Right lobe of liver (tissue), 6 donors: ENCODE data around the gene BCL2L11. TPM values are rescaled to one million over a fixed set of nuclear protein-coding genes. Genes with fewer than 3 reads are reported as not detected.

Experiments used
- ATAC-seq, 4 donors: fragments of 200-7000 bp; cut with Tn5 transposase; one replicate each; pipeline ENCODE4 v1.9.1; 2020; ENCODE audit warnings: mild to moderate bottlenecking in 4 of 4, moderate library complexity in 4 of 4
- DNase-seq, 3 donors: peaks; one replicate each; pipeline ENCODE4 v3.0.0-alpha.2; 2020
- H3K27ac ChIP-seq, 3 donors: fragments of 200-600 bp; one replicate each; pipeline ENCODE4 v1.8.0; 2022
- H3K27me3 ChIP-seq, 2 donors: fragments of 200-600 bp; one replicate each; pipeline ENCODE4 v1.8.0; 2022
- H3K36me3 ChIP-seq, 4 donors: fragments of 200-600 bp; sonication (generic) in 1 of 4; one replicate each; pipeline versions ENCODE4 v1.5.1 to v1.8.0; 2017 to 2022; ENCODE audit warnings: control low read depth in 1 of 4
- H3K4me1 ChIP-seq, 4 donors: fragments of 200-600 bp; sonication (generic) in 1 of 4; one replicate each; pipeline versions ENCODE4 v1.5.1 to v1.8.0; 2017 to 2022; ENCODE audit warnings: control low read depth in 1 of 4
- H3K4me3 ChIP-seq, 3 donors: fragments of 200-600 bp; one replicate each; pipeline ENCODE4 v1.8.0; 2022
- H3K9me3 ChIP-seq, 4 donors: fragments of 200-600 bp; sonication (generic) in 1 of 4; one replicate each; pipeline versions ENCODE4 v1.5.1 to v1.8.0; 2017 to 2022; ENCODE audit warnings: control low read depth in 1 of 4
- POLR2A ChIP-seq: fragments of 450-650 bp; IDR thresholded peaks from one replicate; pipeline ENCODE4 v1.6.1; 2017; ENCODE audit warnings: antibody characterized with exemption, mild to moderate bottlenecking
- WGBS: methylation state at CpG from one replicate; pipeline ENCODE4 v1.1.6; 2018; ENCODE audit warnings: low coverage, low lambda C conversion rate; ENCODE audit not compliant: insufficient coverage; ENCODE audit errors: missing lambda C conversion rate; 5-methylcytosine and 5-hydroxymethylcytosine counted together
- intact Hi-C, 2 donors: fragments of 100-400 bp; cut with DNase I; formaldehyde crosslinking; loops; one replicate each; pipeline versions ENCODE4 v1.11.2 to v1.14.1; 2022
- total RNA-seq, 6 experiments: library from RNA; depleted of rRNA in 2 of 6; stranded (reverse); fragments of >200 nt in 2 of 6; fragmentation: NEBNext Ultra II Directional in 3 of 6; extraction: Animal tissue kit (Norgen Biotek cat#: 25700) in 3 of 6; gene quantifications; one replicate each; pipeline versions ENCODE4 v1.1.0 to v1.2.4, GENCODE V29; 2016 to 2023
- TF ChIP-seq, protein P1 (sequence below), 4 donors: fragments of 200-600 bp in 3 of 4; fragments of 450-650 bp in 1 of 4; IDR thresholded peaks; one replicate each; pipeline versions ENCODE4 v1.5.1 to v1.8.0; 2016 to 2022; ENCODE audit warnings: antibody characterized with exemption in 4 of 4, mild to moderate bottlenecking in 2 of 4
- donor health status: DM: no; HTN: yes; CAD: no.
- donor health status: DM: no; HTN: no; CAD: no.
- donor health status: DM: no; HTN: no; CAD: no.
- donor health status: DM: no; HTN: yes; CAD: no.
- donor health status: DM: no; HTN: yes; CAD: no.

The BCL2L11 gene
- total RNA-seq, 6 experiments from 2014 or later: 6.5 to 13.0 (median 8.8) TPM

DNA sequence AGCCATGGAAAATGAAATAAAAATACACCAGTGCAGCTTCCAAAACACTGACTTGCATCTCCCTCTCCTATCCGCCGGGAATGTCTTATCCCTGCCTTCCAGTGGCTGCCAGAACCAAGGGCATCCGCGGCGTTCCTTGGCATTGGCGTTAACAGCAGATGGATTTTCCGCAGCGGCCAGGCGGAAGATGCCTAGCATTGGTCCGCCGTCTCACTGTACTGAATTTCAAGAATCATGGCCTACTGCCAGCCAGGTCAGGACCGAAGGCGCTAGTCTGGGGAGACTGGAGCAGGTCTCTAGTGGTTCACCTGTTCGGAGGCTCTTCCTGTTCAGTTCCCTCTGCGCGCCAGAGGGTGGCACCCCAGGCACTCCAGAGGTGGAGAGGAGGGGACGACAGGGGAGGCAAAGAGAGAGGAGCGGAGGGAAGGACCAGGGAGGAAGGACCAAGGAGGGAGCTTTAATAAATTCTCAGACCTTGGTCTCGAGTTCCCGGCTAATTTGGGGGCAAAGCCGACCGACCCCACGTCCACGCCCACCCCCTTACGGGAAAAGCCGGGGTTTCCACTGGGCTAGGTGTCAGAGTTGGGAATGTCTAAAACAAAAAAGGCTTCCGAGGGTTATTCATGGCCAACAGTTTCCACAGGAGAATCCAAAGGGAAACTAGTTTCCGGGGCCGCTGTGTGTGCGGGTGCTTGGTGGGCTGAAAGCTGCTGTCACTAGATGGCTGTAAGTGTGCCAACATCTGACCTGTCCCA is 3.7 kb upstream of the BCL2L11 start:
- Histone ChIP-seq H3K4me3 (peak overlapping the region; percentile 22 to 39 (median 35)), H3K27ac (no peak overlapping the region), H3K4me1 (peaks cover 0 to 24% (median 5%) of the 10 kb centered on the region in 4 donors), H3K27me3 (peaks cover 0 to 16% of the 10 kb centered on the region in 2 donors), H3K36me3 (no peaks in the 10 kb centered on the region), H3K9me3 (no peaks in the 10 kb centered on the region)
- peak; percentile 79 to 85 (median 82) for DNase-seq
- 3% methylated on average over 28 of the region's 30 CpGs for WGBS
- TF ChIP-seq, protein P1, sequence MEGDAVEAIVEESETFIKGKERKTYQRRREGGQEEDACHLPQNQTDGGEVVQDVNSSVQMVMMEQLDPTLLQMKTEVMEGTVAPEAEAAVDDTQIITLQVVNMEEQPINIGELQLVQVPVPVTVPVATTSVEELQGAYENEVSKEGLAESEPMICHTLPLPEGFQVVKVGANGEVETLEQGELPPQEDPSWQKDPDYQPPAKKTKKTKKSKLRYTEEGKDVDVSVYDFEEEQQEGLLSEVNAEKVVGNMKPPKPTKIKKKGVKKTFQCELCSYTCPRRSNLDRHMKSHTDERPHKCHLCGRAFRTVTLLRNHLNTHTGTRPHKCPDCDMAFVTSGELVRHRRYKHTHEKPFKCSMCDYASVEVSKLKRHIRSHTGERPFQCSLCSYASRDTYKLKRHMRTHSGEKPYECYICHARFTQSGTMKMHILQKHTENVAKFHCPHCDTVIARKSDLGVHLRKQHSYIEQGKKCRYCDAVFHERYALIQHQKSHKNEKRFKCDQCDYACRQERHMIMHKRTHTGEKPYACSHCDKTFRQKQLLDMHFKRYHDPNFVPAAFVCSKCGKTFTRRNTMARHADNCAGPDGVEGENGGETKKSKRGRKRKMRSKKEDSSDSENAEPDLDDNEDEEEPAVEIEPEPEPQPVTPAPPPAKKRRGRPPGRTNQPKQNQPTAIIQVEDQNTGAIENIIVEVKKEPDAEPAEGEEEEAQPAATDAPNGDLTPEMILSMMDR (IDR thresholded peaks at IDR 0.05): peak; percentile 83 to 90 (median 89)
- no peak for TF ChIP-seq POLR2A
- ATAC-seq: peak; percentile 47 to 74 (median 71)
- intact Hi-C loops: no loop called here

DNA sequence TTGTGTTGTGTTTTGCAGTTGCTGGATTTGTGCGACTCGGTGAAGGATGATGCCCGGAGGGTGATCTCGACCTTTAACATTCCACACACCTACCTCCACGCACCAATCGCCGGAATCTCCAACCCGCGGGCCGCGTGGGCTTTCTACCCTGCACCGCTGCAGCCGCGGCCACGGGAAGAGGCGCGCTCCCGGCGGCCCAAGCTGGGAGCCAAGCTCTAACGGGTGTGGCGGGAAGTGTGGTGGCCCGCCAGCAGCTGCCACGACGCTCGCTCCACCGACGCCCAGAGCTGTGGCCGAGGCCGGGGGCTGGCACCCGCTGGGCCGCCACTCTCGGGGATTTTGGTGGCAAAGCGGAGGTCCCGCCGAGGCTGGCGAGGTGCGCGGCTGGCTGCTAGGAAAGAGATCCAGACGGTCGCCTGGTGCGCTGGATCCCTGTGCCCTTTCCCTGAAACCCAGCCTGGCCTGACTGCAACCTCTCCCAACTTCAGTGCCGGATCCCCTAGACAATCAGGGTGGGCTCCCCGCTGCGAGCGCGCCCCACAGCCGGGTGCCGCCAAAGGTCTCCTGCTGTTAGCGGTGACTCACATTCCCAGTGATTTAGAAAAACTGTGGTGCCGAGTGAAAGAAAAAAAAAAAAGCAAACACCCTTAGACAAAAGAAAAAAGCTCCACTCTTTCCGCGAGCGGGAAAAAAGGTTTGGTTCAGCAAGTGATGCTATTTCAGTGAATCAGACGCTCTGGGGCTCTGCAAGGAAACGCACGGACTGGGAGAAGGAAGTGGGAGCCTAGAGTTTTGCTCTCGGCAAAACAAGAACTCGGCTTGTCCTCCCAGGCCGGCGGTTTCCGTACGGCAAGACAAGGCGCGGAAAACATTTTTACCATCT is 2.9 kb upstream of the BCL2L11 start:
- WGBS: 8% methylated on average over 20 of the region's 64 CpGs
- H3K36me3 ChIP-seq: no peaks in the 10 kb centered on the region
- H3K4me1 ChIP-seq: peaks cover 0 to 24% (median 5%) of the 10 kb centered on the region in 4 donors
- no peaks in the 10 kb centered on the region for H3K9me3 ChIP-seq
- peak in 2 of 3 donors; percentile 60 to 61 for DNase-seq
- peak in 1 of 4 donors; percentile 8 for ATAC-seq
- H3K4me3 ChIP-seq: peak overlapping the region; percentile 22 to 39 (median 35)
- H3K27me3 ChIP-seq: peaks cover 0 to 16% of the 10 kb centered on the region in 2 donors
- intact Hi-C loops: no loop called here
- H3K27ac ChIP-seq: no peak overlapping the region
- no peak for TF ChIP-seq POLR2A
- TF ChIP-seq, protein P1 (IDR thresholded peaks at IDR 0.05): no peak

DNA sequence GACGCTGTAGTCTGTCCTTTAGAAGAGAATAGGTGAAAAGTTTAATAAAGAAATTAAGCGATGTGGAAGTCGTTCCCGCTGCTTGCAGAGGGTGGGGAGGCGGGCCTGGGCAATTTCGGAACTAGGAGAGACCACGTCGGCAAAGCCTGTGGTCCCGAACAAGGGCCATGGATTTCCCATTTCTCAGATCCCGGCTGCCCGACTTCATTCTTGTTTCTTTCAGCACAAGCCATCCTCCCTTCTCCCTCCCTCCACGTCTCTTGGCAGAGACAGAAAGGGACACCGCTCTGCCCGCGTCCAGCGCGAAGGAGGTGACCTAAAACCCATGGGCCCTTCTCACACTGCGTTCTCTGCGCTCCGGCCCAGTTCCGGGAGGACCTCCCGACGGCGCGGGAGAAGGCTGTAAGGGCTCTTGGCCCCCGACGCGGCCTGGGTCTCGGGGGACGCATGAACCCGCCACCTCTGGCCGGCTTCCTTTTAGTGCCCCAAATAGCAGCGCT is 2.2 kb upstream of the BCL2L11 start:
- ATAC-seq: no peak
- 20% methylated on average over 25 of the region's 33 CpGs for WGBS
- TF ChIP-seq, protein P1 (IDR thresholded peaks at IDR 0.05): no peak
- no peak for TF ChIP-seq POLR2A
- DNase-seq: peak in 2 of 3 donors; percentile 28 to 53
- Histone ChIP-seq H3K4me3 (peak overlapping the region in 2 of 3 donors; percentile 6 to 39), H3K36me3 (no peaks in the 10 kb centered on the region), H3K27ac (no peak overlapping the region), H3K27me3 (peaks cover 0 to 16% of the 10 kb centered on the region in 2 donors), H3K4me1 (peaks cover 0 to 24% (median 5%) of the 10 kb centered on the region in 4 donors), H3K9me3 (no peaks in the 10 kb centered on the region)
- intact Hi-C loops: no loop called here

DNA sequence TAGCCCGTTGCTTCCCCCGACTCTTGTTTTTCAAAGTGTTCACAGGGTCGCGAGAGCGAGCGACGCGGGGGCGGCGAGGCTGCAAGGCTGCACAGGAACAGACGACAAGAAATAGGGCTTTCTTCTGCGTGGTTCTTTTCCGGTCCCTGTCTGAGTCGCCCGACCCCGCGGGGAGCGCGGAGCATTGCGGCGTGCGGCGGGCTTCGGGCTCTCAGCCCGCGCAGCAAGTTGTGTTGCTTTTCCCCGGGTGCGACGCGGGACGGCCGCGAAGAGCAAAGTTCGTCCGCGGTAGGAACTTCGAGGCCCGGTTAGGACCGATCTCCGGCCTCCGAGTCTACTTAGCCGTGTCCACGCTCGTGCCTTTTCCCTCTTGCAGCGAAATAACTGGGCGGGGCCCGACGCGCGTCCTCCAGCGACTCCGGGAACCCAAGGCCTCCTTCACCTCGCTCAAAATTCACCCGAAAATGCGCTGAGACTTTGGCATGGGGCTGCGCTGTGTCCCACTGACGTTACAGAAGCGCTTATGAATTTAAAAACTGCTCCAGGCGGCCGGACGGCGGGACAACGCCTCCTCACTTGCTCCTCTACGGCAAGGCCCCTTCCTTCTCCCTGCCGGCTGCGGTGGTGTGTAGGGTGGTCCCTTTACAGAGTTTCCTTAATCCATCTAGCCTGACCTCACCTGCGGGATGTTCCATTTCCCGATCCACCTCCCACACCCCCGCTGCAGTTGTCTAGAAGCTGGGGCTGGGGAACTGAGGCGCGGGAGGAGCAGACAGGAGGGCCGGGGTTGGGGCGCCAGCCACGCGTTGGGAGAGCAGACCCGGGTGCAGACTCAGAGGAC is 1.5 kb upstream of the BCL2L11 start:
- DNase-seq: peak in 2 of 3 donors; percentile 34 to 59
- intact Hi-C loops: no loop called here

More for the DNA sequence above, 1.5 kb upstream of the BCL2L11 start:
- no peak overlapping the region for H3K27ac ChIP-seq
- H3K9me3 ChIP-seq: no peaks in the 10 kb centered on the region
- H3K4me1 ChIP-seq: peaks cover 0 to 24% (median 5%) of the 10 kb centered on the region in 4 donors
- H3K27me3 ChIP-seq: peaks cover 0 to 16% of the 10 kb centered on the region in 2 donors
- H3K36me3 ChIP-seq: peaks cover 0 to 3% (median 0%) of the 10 kb centered on the region in 4 donors
- WGBS: 36% methylated on average over 9 of the region's 76 CpGs
- no peak for ATAC-seq
- TF ChIP-seq, protein P1 (IDR thresholded peaks at IDR 0.05): no peak
- TF ChIP-seq POLR2A: no peak
- H3K4me3 ChIP-seq: peak overlapping the region; percentile 3 to 39 (median 6)
